DOHH2 (cell line): ENCODE measurements around the gene CCR6.

Experiments used
- EZH2phosphoT487 ChIP-seq: fragments of 200-600 bp; sonication (generic); IDR thresholded peaks from 2 replicates; pipeline ENCODE4 v1.6.1; 2017; ENCODE audit warnings: borderline replicate concordance, mild to moderate bottlenecking, antibody characterized with exemption, low read length, moderate library complexity, mixed read lengths
- TF ChIP-seq, protein P1 (sequence below): fragments of 200-600 bp; sonication (generic); IDR thresholded peaks from one replicate; pipeline ENCODE4 v1.5.1; 2014; ENCODE audit warnings: antibody characterized with exemption, mild to moderate bottlenecking, low read depth, low read length; ENCODE audit not compliant: poor library complexity, severe bottlenecking

- TF ChIP-seq, protein P1, sequence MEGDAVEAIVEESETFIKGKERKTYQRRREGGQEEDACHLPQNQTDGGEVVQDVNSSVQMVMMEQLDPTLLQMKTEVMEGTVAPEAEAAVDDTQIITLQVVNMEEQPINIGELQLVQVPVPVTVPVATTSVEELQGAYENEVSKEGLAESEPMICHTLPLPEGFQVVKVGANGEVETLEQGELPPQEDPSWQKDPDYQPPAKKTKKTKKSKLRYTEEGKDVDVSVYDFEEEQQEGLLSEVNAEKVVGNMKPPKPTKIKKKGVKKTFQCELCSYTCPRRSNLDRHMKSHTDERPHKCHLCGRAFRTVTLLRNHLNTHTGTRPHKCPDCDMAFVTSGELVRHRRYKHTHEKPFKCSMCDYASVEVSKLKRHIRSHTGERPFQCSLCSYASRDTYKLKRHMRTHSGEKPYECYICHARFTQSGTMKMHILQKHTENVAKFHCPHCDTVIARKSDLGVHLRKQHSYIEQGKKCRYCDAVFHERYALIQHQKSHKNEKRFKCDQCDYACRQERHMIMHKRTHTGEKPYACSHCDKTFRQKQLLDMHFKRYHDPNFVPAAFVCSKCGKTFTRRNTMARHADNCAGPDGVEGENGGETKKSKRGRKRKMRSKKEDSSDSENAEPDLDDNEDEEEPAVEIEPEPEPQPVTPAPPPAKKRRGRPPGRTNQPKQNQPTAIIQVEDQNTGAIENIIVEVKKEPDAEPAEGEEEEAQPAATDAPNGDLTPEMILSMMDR: peak; percentile 80
- no peak for TF ChIP-seq EZH2phosphoT487
Observed at GRCh38 chr6:167141667-167142432, 19.0 kb downstream of the CCR6 start.
